GM18909 (cell line): ENCODE results near the gene SDF2.
A peak's percentile ranks its signal among the peaks of the same experiment; 100 is the strongest.
"Not testable (repeated sequence)": the region's sequence is repeated elsewhere in the genome, so short reads cannot be mapped to it uniquely, and the experiment has no call there.

Experiments used
- ATAC-seq: cut with Tn5 transposase; IDR thresholded peaks from one replicate; pipeline ENCODE4 v1.9.1; 2021; ENCODE audit warnings: mild to moderate bottlenecking; ENCODE audit not compliant: unreplicated experiment, poor library complexity

Gene SDF2

GRCh38 chr17:28685366-28685765 is 23.7 kb upstream of the SDF2 start:
- no peak for ATAC-seq

- no peak for ATAC-seq
Observed at GRCh38 chr17:28684963-28685362, 23.3 kb upstream of the SDF2 start.

- ATAC-seq: no peak
Observed at GRCh38 chr17:28682655-28683054, 20.9 kb upstream of the SDF2 start.

- no peak for ATAC-seq
Observed at GRCh38 chr17:28675980-28676379, 14.3 kb upstream of the SDF2 start.

DNA sequence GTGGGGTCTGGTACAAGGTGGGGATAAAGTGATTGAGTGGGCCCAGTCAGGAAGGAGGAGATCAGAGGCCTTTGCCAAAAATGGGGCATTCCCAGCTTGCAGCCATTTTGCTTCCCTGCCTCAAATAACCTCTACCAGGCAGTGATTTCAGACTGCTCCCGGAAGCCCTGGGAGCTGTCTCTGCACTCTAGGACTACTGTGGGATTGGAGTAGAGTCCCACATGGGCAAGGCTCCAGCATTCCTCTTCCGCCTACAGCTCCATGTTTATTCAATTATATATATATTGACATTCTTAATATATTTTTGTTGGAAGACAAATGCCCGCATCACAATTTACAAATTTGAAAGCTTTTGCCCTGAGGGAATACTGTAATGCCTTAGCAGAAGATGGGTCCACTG is 13.8 kb upstream of the SDF2 start:
- no peak for ATAC-seq

DNA sequence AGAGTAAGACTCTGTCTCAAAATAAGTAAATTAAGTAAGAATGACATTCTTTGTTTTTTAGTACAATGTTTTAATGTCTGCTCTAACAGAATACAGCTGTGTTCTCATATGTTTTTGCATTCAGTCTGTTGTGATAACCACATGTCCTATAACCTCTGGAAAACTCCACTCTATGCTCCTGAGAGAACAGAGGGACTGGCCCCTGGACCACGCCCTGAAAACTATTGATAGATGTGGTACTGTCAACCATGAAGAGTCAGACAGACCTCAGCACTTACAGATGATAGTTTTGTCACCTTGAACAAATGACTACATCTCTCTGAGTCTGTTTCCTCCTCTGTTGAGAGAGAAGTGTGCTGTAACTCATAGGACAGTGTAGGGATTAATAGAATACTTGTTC is 8.2 kb upstream of the SDF2 start:
- no peak for ATAC-seq

- no peak for ATAC-seq
Observed at GRCh38 chr17:28667870-28668269, 6.2 kb upstream of the SDF2 start.

DNA sequence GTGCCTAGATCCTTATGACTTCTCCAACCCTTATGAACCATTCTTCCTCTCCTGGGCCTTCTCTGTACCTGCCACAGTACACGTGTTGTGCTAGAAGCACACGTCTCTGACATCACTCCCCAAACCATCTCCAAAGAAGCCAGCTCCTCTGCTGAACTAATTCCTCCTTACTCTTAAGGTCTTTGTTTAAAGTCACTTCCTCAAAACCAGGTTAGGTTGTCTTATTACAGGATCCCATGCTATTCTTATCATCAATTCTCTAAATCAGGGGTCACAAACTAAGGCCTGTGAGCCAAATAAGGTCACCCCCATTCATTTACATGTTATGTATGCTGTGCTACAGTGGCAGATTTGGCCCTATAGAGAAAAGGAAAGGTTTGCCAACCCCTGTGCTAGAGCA is 4.3 kb upstream of the SDF2 start:
- ATAC-seq: no peak

- no peak for ATAC-seq
Observed at GRCh38 chr17:28663723-28664122, 2.0 kb upstream of the SDF2 start.

GRCh38 chr17:28662527-28662829 is 772 bp upstream of the SDF2 start:
- ATAC-seq: no peak

DNA sequence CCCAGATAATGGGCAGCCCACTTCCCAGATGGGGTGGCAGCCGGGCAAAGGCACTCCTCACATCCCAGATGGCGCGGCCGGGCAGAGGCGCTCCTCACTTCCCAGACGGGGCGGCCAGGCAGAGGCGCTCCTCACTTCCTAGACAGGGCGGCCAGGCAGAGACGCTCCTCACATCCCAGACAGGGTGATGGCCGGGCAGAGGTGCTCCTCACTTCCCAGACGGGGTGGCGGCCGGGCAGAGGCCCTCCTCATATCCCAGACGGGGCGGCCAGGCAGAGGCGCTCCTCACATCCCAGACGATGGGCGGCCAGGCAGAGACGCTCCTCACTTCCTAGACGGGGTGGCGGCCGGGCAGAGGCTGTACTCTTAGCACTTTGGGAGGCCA is 2.2 kb downstream of the SDF2 start:
- not testable (repeated sequence) for ATAC-seq

DNA sequence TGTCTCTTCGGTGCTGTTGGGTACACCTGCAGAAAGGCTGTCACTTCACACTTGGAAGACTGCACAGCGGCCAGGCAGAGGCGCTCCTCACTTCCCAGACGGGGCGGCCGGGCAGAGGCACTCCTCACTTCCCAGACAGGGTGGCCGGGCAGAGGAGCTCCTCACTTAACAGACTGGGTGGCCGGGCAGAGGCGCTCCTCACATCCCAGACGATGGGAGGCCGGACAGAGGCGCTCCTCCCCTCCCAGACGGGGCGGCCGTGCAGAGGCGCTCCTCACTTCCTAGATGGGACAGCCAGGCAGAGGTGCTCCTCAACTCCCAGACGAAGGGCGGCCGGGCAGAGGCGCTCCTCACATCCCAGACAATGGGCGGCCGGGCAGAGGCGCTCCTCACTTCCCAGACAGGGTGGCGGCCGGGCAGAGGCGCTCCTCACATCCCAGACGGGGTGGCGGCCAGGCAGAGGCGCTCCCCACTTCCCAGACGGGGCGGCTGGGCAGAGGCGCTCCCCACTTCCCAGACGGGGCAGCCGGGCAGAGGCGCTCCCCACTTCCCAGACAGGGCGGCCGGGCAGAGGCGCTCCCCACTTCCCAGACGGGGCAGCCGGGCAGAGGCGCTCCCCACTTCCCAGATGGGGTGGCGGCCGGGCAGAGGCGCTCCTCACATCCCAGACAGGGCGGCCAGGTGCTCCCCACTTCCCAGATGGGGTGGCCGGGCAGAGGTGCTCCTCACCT is 2.8 kb downstream of the SDF2 start:
- ATAC-seq: not testable (repeated sequence)

- ATAC-seq: not testable (repeated sequence)
Observed at GRCh38 chr17:28658342-28658741, 3.4 kb downstream of the SDF2 start.

DNA sequence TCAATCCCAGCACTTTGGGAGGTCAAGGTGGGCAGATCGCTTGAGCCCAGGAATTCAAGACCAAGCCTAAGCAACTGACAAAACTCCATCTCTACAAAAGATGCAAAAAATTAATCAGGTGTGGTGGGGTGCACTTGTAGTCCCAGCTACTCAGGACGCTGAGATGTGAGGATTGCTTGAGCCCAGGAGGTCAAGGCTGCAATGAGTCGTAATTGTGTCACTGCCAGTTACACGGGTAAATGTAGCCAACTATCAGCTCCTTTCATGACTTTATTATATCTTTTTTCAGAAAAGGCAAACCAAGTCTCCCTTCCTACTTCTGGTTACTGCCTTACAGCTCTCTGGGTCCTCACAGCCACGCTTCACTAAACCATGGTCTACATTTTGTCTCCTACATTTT is 4.0 kb downstream of the SDF2 start:
- no peak for ATAC-seq

- ATAC-seq: no peak
Observed at GRCh38 chr17:28655160-28655559, 6.5 kb downstream of the SDF2 start.

DNA sequence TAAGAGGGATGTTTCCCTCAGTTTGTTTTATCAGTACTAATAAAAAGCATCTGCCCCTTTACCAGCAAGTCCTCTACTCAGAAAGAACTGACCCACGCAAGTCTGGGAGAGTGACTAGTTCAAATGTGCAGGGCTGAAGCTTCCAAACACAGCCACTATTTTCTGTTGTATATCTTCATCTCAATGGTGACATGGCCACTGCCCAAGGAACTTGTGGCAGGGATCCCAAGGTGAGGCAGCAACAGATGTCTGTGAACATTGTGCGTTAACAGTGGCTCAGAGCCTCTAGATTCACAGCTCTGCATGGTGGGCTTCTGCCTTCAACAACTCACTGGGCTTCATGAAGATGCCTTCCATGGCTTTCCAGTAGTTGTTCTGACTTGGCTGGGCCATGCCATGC is 13.0 kb downstream of the SDF2 start:
- ATAC-seq: no peak

- no peak for ATAC-seq
Observed at GRCh38 chr17:28646039-28646754, 15.5 kb downstream of the SDF2 start.

DNA sequence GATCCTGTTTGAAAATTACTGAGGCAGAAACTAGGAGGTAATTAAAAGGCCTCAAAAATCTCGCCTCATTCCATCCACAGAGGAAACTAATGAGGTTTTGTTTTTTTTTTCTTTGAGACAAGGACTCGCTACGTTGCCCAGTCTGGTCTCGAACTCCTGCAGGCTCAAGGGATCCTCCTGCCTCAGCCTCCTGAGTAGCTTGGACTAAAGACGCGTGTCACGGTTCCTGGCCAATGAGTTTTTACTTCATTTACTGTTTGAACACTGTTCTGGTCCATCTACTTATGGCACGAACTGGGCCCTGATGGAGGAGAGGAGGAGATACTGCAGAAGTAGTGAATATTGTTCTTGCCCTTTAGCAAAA is 16.1 kb downstream of the SDF2 start:
- ATAC-seq: no peak

- peak; percentile 87 for ATAC-seq
Observed at GRCh38 chr17:28644787-28645575, 16.7 kb downstream of the SDF2 start, which contains the start of gene BLTP2. Gene BLTP2 (minus strand): TSS chr17:28645158. CDS start chr17:28645056, 102 bp downstream.

GRCh38 chr17:28643983-28644786 is 17.5 kb downstream of the SDF2 start:
- ATAC-seq: peak; percentile 5

DNA sequence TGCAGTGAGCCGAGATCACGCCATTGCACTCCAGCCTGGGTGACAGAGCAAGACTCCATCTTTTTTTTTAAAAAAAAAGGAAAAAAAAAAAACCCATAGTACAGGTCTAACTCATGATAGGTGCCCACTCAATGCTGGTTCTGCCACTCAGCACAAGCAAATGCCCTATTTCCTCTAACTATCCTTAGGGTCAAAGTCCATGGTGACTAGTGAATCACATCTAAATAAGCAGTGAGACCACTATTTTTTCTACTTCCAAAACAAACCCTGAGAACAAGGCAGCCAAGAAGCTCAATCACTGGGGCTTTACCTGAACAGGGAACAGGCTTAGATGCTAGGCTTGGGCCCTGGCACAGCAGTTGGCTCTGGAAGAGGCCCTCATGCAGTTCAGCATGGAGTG is 20.1 kb downstream of the SDF2 start:
- no peak for ATAC-seq
